GM19023 (cell line): ENCODE results near the gene OGFOD3.
A peak's percentile ranks its signal among the peaks of the same experiment; 100 is the strongest.
"Not testable (repeated sequence)": the region's sequence is repeated elsewhere in the genome, so short reads cannot be mapped to it uniquely, and the experiment has no call there.

Experiments
- ATAC-seq: cut with Tn5 transposase; IDR thresholded peaks from one replicate; pipeline ENCODE4 v1.9.1; 2021; ENCODE audit warnings: mild to moderate bottlenecking, moderate library complexity; ENCODE audit not compliant: unreplicated experiment

OGFOD3 gene, protein sequence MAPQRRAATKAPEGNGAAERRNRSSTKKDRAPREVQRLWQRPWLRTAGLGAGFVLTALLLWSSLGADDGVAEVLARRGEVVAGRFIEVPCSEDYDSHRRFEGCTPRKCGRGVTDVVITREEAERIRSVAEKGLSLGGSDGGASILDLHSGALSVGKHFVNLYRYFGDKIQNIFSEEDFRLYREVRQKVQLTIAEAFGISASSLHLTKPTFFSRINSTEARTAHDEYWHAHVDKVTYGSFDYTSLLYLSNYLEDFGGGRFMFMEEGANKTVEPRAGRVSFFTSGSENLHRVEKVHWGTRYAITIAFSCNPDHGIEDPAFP

DNA sequence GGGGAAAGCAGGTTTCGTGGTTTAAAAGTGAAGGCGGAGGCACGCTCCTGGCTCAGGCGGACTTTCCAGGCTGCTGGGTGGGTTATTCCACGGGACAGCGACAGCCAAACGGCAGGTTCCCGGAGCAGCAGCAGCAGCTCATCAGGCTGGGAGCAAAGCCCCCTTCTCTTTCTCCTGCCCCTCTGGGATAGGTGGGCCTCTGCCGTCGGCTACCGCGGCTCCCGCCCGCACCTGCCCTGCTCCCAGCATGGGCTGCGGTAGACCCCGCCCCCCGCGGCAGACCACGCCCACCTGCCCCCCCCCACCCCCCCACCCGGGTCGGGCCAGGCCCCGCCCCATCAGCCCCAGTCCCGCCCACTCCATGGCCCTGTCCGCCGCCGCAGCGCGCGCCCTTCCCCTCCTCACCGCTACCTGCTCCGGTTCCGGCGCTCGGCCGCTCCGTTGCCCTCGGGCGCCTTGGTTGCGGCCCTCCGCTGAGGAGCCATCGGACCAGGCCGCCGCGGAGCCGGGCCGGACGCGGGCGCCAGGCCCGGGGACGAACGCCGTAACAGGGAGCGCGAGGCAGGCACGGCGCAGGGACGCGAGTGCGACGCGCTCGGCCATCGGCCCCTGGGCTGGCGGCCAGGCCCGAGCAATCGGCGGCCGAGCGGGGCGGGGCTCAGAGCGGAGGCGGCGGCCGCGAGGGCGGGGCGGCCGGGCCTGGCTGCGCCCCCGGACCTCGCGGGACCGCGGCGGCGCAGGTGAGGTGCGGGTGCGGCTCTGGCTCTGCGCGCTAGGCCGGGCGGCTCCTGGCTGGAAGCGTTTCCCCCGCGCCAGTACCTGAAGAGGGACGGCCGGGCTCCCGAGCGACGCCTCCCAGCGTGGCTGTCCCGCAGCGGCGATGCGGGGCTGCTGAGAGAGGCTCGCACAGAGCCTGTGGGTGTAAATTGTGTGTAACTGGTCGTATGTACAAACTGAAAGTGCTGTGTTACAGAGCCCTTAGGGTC, at the start of gene OGFOD3, which contains the start of gene HEXD:
Gene OGFOD3 (minus strand): TSS at position 586 of the 986 bp plus-strand sequence. CDS start 101 bp downstream, at position 485.
Gene HEXD (plus strand): TSS at position 347 of the 986 bp plus-strand sequence. CDS start 1,453 bp downstream, outside the sequence.
- ATAC-seq, result peak; percentile 85

DNA sequence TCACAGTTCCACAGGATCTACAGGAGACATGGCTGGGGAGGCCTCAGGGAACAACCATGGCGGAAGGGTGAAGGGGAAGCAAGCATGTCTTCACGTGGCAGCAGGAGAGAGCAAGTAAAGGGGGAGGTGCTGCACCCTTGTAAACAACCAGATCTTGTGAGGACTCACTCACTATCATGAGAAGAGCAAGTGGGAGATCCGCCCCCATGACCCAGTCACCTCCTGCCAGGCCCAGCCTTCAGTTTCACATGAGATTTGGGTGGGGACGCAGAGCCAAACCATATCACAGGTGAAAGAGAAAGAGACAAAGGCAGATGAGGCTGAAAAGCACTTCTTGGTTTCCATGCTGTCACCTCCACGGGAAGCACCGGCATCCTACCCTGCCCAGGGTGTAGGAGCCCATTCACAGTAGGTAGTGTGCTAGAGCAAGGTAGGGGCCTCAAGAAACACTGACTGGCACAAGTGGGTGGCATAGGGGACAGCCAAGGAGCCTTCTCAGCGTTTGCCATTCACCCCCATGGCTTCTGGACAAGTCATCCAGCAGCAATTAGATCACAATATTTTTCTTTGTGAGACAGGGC, 46.7 kb upstream of the OGFOD3 start:
- no peak for ATAC-seq

DNA sequence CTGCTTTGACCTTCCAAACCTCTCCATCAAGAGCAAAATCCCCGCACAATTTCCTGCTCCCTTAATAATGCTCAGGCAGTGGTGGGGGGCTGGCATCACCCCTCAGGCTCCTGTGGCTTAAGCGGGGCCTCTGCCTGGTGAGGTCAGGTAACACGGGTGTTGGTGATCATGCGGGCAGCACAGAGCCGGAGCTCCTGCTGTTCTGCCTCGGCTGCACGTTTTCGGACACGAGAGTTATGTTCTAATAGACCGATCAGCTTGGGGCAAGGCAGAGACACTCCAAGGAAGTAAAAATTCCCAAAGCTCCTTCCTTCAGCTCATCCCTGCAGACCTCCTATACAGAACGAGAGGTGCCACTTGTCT, 46.2 kb upstream of the OGFOD3 start:
- no peak for ATAC-seq

DNA sequence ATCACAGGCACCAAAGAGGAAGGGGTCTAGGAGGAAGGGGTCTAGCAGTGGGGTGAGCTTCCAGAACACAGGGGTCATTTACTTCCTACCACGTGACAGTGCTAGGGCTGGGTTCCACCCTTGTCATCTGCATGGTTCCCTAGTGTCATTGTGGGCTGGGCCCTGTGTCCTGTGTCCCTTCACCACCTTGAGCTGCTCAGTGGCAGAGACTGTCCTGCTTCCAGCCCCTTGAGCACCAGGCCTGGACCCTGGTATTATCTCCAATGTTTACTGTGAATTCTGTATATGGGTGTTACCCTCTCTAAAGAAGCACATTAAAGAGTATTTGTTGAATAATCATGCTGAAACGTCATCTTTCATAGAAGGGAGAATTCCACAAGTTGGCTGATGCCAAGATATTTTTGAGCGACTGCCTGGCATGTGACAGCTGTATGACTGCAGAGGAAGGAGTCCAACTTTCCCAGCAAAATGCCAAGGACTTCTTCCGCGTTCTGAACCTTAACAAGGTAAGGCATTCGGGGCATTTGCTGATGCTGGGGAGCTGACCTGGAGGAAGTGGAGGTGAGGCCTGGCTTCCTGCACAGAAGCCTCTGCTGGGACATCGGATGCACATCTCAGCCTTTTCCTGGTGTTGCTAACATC, 45.7 kb upstream of the OGFOD3 start:
- ATAC-seq, result no peak

DNA sequence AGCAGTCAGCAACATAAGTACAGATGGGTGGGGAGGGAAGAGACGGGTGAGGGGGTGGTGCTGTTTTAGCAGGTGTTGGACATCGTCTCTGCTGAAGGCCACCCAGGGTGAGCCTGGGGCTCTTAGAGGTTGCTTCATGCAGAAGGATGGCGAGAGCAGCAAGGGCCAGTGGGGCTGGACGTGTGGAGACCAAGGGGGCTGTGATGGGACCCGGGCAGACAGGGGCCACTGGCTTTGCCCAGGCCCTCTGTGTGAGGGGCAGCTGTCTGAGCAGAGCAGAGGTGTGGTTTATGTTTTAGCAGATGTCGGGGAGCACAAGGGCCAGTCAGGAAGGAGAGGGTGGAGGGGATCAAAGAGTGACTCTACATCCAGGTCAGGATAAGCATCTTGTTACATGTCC, 45.0 kb upstream of the OGFOD3 start:
- ATAC-seq, result no peak

DNA sequence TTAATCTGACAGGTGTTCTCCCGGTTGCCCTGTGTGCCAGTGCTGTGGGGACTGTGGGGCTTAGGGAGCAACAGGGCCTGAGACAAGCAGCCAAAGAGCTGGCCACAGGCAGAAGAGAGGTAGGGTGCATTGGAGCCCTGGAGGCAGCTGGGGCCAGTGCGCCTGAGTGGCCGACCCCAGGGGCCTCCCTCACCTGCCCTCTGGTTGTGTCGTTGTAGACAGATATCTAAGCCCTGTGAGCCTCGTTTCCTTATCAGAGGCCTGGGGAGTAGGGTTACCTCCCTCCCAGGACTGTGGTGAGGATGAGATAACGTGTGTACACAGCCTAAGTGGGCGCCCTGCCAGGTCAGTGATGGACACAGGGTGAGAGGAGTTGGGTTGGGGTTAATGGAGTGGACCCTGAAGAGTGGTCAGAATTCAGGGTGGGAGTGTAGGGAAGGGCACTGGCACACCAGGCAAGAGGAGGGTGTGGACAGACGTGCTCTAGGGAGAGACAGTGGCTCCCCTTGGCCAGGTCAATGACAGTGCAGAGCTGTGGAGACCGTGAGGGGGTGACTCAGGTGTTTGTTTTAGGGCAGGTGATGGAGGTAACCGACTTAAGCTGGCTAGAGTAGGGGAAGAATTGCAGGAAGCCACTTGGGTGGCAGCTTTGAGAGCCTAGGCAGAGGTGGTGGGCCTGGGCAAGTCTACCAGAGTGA, 43.6 kb upstream of the OGFOD3 start:
- ATAC-seq, result no peak

DNA sequence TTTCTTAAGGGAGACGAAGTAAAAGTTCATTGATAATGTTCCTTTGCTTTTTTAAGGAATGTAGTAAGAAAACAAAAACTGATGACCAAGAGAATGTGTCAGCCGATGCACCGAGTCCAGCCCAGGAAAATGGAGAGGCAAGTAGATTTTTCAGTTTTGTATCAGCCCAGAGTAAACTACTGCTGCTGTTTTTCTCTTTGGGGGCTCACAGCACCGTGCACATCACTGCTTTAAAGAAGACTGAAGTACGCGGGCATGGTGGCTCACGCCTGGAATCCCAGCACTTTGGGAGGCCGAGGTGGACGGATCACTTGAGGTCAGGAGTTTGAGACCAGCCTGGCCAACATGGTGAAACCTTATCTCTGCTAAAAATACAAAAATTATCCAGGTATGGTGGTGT, 41.5 kb upstream of the OGFOD3 start:
- not testable (repeated sequence) for ATAC-seq

DNA sequence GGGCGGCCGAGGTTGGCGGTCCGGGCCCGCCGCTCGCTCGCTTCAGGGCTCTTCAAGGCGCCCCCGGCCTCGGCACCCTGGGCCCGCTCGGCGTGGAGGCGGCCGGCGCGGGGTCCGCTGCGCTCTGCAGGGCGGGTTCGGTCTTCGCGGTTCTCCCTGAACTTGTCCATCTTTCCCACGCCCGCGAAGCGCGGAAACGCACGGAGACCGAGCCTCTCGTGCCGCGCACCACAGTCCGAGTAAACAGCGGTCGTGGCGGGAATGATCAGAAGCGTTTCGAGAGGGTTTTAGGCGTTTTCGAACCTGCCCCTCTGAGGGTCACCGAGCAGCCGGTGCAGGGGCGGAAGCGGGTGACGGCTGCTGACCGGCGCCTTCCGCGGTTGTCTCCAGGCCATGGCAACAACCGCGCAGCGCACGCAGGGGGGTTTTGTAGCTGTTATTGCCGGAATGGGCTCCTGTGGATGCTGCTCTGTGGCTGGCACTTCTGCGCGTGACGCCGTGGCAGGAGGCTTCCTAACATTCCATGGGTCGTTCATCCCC, 40.6 kb upstream of the OGFOD3 start:
- ATAC-seq, result peak; percentile 6

DNA sequence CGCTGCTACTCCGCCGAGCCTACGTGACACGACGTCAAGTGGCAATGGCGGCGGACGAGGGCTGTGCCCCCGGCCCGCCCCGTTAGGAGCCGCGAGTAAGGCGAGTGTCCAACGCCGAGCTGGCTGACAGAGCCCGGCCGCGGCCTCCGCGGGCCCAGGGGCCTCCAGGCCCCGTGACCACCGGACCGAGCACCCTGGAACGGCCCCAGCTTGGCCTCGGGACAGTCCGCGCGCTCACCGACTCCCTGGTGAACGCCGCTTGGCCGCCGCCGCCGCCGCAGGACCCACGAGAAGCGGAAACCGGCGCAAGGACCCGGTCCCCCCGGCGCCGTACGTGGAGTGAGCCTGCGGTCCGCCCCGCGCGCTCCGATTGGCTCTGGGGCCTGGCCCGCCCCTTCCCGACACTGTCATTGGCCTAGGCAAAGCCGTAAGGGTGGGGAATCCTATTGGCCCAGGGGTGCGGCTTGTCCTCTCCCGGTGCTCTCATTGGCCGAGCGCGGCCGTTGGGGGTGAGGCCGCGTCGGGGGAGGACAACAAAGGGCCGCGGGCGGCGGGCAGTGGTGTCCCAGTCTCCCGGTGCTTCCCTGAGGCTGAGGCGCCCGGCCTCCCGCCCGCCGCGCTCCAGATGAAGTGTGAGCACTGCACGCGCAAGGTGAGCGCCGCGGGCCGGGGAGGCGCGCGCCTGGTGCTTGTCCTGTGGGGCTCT, 39.9 kb upstream of the OGFOD3 start, which contains the start of gene NARF:
Gene NARF (plus strand): TSS at position 563 of the 706 bp plus-strand sequence. CDS start 63 bp downstream, at position 626.
- ATAC-seq, result peak; percentile 94

DNA sequence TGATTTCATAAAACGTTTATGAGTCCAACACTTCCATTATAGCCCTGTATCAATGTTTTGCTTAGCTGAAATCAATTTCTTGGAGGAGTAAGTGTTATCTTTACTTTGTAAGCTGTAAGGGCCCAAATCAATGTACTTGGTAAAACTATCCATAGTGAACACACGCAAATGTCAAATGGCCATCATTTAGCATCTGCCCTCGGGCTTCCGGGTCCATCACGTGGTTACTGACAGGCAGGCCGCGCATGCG, 39.5 kb upstream of the OGFOD3 start:
- ATAC-seq, result no peak

DNA sequence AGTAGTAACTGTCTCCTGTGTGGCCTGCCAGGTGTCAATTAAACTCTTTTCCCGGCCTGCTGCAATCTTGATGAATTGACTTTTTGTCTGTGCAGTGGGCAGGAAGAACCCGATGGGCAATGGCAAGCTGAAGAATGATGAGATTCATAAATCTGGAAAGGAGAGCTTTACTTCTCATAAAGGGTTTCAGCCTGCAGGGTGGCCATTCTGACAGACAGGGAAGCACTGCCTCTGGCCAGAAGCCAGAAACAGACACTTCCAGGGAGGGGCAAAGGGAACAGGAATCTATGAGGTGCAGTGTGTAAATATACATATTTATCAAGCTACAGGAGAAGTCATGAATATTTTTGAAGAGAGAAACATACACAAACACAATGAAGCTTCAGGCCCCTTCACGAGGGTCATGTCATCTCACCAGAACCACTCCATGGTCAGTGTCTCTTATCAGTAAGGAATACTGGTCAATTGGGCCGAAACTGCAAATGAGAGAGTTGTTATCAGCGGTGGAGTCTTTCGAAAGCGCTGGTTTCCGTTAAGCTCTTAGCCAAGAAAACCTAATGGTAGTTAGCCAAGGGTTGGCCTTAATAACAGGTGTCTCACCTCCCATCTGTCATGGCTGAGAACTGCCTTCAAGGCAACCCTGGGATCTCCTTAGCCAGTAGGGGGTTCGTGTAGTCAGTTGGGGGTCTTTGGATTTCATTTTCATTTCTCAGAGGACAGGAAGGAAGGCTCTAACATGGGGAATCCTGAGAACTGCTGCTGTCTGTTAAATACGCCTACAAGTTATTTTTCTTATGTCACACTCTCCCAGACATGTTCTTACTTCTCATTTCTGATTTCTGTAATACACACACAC, 38.9 kb upstream of the OGFOD3 start:
- ATAC-seq, result no peak

DNA sequence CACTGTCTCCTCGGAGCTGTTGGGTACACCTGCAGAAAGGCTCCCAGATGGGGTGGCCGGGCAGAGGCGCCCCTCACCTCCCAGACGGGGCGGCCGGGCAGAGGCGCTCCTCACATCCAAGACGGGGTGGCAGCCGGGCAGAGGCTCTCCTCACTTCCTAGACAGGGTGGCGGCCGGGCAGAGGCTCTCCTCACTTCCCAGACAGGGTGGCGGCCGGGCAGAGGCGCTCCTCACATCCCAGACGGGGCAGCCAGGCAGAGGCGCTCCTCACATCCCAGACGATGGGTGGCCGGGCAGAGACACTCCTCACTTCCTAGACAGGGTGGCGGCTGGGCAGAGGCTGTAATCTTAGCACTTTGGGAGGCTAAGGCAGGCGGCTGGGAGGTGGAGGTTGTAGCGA, 35.3 kb upstream of the OGFOD3 start:
- not testable (repeated sequence) for ATAC-seq

DNA sequence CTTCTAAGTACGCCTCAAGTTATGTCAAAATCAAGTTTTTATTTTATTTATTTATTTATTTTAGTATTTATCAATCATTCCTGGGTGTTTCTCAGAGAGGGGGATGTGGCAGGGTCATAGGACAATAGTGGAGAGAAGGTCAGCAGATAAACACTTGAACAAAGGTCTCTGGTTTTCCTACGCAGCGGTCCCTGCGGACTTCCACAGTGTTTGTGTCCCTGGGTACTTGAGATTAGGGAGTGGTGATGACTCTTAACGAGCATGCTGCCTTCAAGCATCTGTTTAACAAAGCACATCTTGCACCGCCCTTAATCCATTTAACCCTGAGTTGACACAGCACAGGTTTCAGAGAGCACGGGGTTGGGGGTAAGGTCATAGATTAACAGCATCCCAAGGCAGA, 34.8 kb upstream of the OGFOD3 start:
- not testable (repeated sequence) for ATAC-seq

DNA sequence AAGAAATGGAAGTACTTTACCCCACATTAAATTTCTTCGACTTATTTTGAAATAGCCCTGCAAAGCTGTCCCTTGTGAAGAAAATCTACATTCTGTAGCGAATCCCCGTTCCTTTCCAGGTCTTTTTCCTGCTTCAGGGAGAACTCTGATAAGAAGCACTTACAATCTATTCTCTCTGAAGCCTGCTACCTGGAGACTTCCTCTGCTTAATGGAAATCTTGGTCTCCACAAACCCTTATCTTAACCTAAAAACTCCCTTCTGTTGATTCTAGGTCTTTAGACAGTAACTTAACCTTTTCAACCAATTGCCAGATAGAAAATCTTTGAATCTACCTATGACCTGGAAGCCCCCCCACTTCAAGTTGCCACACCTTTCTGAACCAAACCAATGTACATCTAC, 33.8 kb upstream of the OGFOD3 start:
- no peak for ATAC-seq

DNA sequence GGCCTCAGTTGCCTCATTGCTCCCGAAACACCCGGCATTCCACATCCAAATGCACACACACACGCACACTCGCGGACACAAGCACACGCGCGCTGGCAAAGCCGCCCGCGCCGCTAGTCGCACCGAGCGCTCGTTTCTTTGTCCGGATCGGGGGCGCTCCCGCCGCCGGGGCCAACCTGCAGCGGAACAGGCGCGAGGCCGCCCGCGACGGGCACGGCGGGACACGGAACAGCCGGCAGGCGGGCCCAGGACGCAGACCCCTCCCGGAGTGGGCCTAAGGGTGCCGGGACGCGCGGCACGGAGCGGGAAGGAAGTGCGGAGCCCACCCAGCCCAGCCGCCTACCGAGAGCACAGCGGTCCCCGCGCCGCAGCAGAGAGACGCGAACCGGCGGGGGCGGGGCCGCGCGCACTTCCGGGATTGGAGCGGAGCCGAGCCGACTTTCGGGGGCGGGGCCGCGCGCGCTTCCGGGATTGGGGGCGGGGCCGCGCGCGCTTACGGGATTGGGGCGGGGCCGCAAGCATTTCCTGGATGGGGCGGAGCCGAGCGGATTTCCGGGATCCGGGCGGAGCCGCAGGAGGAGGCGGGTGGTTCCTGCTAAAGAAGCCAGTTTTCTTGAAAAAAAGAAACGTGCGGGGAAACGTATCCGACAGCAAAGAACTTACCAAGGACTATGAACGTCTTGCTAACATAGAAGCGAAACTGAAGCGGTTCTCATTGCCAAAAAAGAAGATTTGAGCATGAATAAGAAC, 32.1 kb upstream of the OGFOD3 start, which contains the start of gene CYBC1:
Gene CYBC1 (minus strand): TSS at position 396 of the 750 bp plus-strand sequence. CDS start 1,498 bp downstream, outside the sequence.
- ATAC-seq, result peak; percentile 66

DNA sequence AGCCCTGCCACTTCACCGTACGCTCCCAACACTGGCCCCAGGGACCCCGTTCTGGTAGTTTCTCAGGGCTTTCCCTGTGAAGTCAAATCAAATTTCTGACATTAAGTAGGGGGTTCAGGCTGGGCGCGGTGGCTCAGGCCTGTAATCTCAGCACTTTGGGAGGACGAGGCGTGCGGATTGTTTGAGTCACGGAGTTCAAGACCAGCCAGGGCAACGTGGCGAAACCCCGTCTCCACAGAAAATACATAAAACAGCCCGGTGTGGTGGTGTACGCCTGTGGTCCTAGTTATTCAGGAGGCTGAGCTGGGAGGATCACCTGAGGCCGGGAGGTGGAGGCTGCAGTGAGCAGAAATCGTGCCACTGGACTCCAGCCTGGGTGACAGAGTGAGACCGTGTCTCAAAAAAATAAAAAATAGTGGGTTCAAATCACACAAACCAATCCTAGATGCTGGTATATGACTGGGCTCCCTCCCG, 31.5 kb upstream of the OGFOD3 start:
- ATAC-seq, result peak; percentile 6

DNA sequence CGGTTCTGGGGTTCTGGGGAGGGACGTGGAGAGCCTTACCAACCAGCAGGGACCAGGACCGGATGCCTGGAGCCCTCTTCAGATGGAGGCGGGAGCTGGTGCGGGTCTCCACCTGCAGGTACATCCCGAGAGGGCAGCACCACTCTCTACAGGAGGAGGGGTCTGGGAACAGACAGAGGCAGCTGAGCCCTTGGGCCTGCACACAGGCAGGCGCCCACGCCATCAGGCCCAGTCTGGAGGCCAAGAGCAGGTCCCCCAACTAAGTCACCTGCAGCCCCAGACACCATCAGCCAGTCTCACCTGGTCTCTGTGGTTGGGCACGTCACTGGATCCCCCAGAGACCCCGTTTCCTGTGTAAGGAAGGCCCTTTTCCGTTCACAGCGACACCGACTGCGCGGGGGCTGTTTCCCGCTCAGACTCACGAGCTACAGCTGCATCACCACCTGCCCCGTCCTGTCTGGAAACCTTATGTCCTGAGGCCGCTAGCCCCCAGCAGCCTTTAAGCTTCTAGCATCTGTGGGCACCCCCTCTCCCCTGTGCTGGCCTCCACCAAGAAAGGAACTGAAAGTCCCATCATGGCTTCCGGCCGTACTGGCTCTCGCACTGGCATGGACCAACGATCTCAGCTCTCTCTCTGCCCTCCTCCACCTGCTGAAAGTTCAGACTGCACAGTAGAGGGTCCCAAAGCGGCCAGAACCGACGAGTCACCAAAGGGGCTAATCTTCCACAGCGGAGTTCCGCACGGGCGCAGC, 30.9 kb upstream of the OGFOD3 start:
- ATAC-seq, result peak; percentile 43
